HG02973 (cell line): ENCODE measurements around the gene BRD3OS.
A peak's percentile ranks its signal among the peaks of the same experiment; 100 is the strongest.

ENCODE experiments used
- ATAC-seq: cut with Tn5 transposase; IDR thresholded peaks from one replicate; pipeline ENCODE4 v1.9.1; 2021; ENCODE audit warnings: moderate library complexity; ENCODE audit not compliant: unreplicated experiment

Gene BRD3OS

DNA sequence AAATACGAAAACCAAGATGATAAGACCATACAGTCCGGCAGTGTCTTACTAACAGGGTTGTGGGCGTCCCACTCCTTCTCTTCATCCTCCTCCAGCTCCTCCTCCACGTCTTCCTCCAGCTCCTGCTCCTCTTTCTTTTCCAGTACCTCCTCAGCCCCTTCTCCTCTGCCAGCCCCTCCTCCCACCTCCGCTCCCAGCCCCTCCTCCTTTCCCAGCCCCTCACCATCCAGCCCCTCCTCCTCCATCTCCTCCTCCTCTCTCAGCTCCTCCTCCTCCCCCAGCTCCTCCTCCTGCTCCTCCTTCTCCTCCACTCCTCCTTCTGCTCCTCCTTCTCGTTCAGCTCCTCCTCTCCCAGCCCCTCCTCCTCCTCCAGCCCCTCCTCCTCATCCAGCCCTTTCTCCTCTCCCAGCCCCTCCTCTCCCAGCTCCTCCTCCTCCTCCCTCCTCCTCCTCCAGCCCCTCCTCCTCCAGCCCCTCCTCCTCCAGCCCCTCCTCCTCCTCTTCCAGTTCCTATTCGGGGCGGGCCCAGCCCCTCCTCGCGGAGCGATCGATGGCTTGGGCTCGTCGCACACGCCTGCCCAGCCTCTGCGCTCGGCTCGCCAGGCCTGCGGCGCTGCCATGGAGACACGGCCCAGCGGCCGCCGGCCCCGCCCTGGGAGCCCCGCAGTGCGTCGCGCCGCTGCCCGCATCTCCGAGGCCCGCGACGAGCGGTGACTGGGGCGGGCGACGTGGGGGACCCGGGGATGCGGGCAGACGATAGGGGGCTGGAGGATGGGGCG lies at the start of gene BRD3OS:
TSS of gene BRD3OS (plus strand) at position 654 of the 778 bp plus-strand sequence. CDS start 1,267 bp downstream, outside the sequence.
- peak; percentile 83 for ATAC-seq

DNA sequence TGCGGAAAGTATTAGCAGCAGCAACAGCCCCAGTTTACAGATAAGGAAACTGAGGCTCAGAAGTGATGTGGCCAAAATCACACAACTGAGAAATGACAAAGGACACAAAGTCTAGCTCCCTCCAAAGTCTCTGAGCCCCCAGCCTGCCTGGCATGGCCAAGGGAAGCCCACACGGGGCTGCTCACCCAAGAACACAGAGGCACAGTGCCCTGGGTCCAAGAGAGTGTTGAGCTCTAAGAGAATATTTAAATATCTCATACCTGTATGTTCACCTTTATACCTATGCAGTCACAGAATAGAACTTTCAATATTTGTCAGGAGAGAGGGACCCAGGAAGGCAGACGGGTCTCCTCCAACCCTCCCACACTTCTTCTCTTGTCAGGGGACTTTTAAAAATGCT lies 49.8 kb upstream of the BRD3OS start:
- no peak for ATAC-seq

- no peak for ATAC-seq
Measured at GRCh38 chr9:133976191-133976861, 49.0 kb upstream of the BRD3OS start.

GRCh38 chr9:133976887-133977286 lies 48.4 kb upstream of the BRD3OS start:
- ATAC-seq: no peak

DNA sequence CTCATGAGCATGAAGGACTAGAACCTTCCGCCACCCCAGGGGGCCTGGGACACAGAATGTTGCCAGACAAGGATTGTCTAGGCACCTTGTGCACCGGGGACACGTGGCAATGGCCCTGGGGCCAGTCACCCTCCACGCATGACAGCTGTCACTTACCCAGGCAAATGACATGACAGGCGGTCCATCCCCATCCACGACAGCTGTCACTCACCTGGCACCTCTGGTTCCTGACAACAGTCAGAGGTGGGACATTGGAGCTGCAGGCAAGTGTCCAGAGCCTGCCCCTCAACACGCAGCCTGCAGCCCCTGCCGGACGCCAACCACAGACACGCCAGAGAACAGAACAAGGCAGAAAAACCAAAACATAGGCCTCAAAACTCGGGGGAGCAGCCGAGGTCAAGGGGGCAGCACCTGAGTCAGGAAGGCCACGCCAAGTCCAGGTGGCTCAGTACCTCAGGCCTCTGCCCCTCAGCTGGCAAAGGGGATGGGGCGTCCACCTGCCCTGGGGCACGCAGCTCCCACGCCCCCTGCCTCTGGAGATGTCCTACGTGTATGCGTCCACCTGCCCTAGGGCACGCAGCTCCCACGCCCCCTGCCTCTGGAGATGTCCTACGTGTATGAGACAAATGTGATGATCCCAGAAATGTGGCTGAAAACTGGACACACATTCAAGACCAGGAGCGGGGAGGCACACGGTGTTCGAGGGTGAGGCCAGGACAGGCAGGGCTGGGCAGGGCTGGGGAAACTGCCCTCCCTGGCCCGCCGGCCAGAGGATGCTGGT lies 47.7 kb upstream of the BRD3OS start:
- ATAC-seq: no peak

GRCh38 chr9:133978226-133978898 lies 46.9 kb upstream of the BRD3OS start:
- no peak for ATAC-seq

- ATAC-seq: no peak
Measured at GRCh38 chr9:133978899-133979272, 46.4 kb upstream of the BRD3OS start.

DNA sequence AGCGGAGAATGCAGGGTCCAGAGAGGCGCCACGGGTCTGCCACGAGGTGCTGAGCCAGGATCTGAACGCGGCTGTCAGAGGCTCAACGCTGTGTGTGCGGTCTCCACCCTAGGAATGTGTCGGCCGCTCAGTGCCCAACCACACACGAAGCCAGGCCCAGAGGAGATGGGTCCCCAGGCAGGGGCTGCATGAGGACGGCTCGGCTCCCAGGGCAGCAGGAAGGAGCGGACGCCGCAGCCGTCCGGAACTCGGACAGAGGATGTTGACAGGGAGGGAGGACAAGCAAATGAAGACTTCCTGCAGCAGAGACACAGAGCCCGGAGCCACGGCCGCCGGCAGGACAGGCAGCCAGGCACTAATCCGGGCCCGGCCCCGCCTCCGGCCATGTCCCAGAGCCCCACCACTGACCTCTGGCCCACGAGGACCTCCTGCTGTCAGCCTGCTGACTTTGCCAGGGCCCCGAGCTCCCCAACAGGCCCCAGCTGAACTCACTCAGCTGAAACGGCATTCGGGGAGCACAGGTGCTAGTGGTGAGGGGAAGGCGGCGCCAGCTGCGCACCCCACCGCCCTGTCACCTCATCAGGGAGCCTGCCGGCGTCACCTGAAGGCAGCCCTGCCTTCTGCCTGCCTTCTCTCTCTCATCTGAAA lies 45.9 kb upstream of the BRD3OS start:
- peak; percentile 48 for ATAC-seq

GRCh38 chr9:133979921-133980863 lies 45.1 kb upstream of the BRD3OS start:
- ATAC-seq: no peak

GRCh38 chr9:133980864-133981588 lies 44.3 kb upstream of the BRD3OS start:
- ATAC-seq: no peak

GRCh38 chr9:133981589-133981957 lies 43.7 kb upstream of the BRD3OS start:
- no peak for ATAC-seq

DNA sequence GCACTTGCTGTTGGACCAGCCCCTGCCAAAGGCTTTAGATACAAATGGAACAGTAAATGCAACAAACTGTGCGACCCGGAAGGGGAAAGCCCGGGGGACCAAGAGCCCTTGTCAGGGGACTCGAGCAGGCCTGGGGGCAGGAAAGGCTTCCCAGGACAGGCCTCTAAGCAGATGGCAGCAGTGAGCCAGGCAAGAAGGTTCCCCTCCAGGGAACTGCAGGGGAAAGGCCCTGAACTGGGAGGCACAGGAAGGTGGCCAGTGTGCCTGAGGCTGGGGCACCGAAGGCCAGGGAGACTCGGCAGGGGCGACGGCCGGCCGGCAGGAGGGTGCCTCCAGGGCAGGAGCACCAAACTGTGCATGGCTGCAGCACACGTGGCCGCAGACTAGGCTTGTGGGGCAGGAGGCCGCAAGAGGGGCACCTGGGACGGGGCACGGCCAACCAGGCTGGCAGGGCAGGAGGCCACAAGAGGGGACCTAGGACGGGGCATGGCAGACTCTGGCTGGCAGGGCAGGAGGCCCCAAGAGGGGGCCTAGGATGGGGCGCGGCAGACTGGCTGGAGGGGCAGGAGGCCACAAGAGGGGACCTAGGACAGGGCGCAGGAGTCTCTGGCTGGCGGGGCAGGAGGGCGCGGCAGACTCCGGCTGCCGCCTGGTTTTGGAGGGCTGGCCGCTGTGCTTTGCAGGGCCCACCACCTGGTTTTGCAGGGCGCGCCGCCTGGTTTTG lies 43.2 kb upstream of the BRD3OS start:
- no peak for ATAC-seq

GRCh38 chr9:133982971-133983720 lies 42.1 kb upstream of the BRD3OS start:
- ATAC-seq: no peak

GRCh38 chr9:133986061-133986460 lies 39.2 kb upstream of the BRD3OS start:
- ATAC-seq: no peak

DNA sequence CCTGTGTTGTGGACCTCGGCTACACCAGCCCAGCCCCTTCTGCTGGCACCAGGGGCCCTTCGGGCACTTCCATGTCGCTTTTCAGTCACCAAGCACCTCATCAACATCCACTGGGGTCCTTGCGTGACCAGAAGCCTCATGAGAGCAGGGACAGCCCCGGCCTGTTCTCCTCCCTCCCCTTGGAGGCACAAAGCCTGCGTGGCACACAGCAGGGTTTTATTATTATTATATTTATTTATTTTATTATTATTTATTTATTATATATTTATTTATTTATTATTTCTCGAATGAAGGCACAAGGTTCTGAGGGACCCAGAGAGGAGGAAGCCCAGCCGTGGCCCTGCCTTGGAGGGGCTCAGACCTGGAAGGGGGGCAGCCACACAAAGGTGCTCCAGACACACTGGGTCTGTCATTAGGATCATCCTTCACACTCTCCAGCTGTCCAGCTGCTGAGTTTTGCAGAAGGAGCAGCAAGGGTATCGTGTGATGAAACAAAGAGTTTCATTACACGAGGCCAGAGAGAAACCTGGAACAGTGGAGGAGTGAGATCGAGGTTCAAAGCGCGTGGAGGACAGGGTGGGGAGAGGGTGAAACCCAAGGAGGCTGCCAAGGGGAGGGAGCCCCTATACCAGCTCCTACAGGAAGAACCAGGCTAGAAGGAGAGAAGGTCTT lies 38.4 kb upstream of the BRD3OS start:
- no peak for ATAC-seq

DNA sequence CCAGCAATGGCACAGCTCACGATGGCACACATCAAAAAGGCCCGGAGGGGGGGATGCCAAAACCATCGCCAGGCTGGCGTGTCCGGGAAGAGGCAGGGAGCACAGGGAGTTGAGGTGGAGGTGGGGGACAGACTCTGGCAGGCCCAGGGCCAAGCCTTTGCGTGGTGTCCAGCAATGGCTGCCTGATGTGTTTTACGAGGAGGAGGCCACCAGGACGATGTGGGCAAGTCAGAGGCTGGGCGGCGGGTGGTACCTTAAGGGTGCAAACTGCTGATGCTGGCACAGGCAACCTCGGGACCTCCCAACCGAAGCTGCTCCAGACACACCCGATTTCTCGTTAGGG lies 37.9 kb upstream of the BRD3OS start:
- no peak for ATAC-seq
